B cell (primary cell): ENCODE results near the gene PPM1N. TPM values are rescaled to one million over a fixed set of nuclear protein-coding genes. Genes with fewer than 3 reads are reported as not detected.

ENCODE experiments used
- ATAC-seq: fragments of 200-7000 bp; cut with Tn5 transposase; one replicate; pipeline ENCODE4 v1.10.0; 2021; ENCODE audit warnings: low read depth, mild to moderate bottlenecking, moderate number of reproducible peaks, moderate library complexity
- CTCF ChIA-PET: fragments of 350-600 bp; sonication (Branson Sonifier 250); formaldehyde crosslinking; loops from one replicate; lab custom pipeline; 2021; ENCODE audit warnings: antibody characterized with exemption, inconsistent platforms; lab: Charles Lee
- POLR2A ChIA-PET: fragments of 350-600 bp; sonication (Branson Sonifier 250); formaldehyde crosslinking; loops from one replicate; lab custom pipeline; 2021; ENCODE audit warnings: antibody characterized with exemption; lab: Charles Lee
- DNase-seq: peaks from one replicate; pipeline ENCODE4 v3.0.0; 2013
- H2AFZ ChIP-seq: 2 replicates; pipeline ENCODE4 v1.6.1; 2012; ENCODE audit warnings: mild to moderate bottlenecking, low read depth, low read length; ENCODE audit not compliant: insufficient read depth, poor library complexity, severe bottlenecking
- H3K27ac ChIP-seq, 2 donors: 1 replicate in 1 of 2; 2 replicates in 1 of 2; pipeline ENCODE4 v1.5.1; 2012 to 2013; ENCODE audit warnings: low read length in 2 of 2, mild to moderate bottlenecking in 2 of 2, moderate library complexity in 1 of 2
- H3K27me3 ChIP-seq, 4 experiments: fragments of 200-600 bp in 1 of 4; sonication (generic) in 1 of 4; replicated peaks in 1 of 4; 1 replicate in 2 of 4; 2 replicates in 2 of 4; pipeline versions ENCODE4 v1.6.1 to v1.7.0; 2013 to 2016; ENCODE audit warnings: low read length in 3 of 4, mild to moderate bottlenecking in 2 of 4, mixed read lengths in 1 of 4, moderate library complexity in 1 of 4; ENCODE audit not compliant: insufficient read depth in 4 of 4, control insufficient read depth in 3 of 4; ENCODE audit errors: control extremely low read depth in 1 of 4
- H3K36me3 ChIP-seq, 2 experiments: replicated peaks in 1 of 2; 1 replicate in 1 of 2; 2 replicates in 1 of 2; pipeline versions ENCODE4 v1.6.1 to v1.7.1; 2013; ENCODE audit warnings: low read length in 1 of 2; ENCODE audit not compliant: insufficient read depth in 2 of 2, control insufficient read depth in 1 of 2; ENCODE audit errors: control extremely low read depth in 1 of 2, extremely low read depth in 1 of 2
- H3K4me1 ChIP-seq, 2 donors: fragments of 200-600 bp in 1 of 2; sonication (generic) in 1 of 2; 1 replicate in 1 of 2; 2 replicates in 1 of 2; pipeline versions ENCODE4 v1.5.1 to v1.6.1; 2013 to 2017; ENCODE audit warnings: low read length in 2 of 2; ENCODE audit not compliant: control insufficient read depth in 2 of 2, insufficient read depth in 2 of 2
- H3K4me2 ChIP-seq: replicated peaks from 2 replicates; pipeline ENCODE3; 2012; ENCODE audit warnings: mild to moderate bottlenecking, low read depth, low read length; ENCODE audit not compliant: poor library complexity, severe bottlenecking
- H3K4me3 ChIP-seq, 5 experiments: fragments of 200-600 bp in 1 of 5; sonication (generic) in 1 of 5; 1 replicate in 3 of 5; 2 replicates in 2 of 5; pipeline versions ENCODE4 v1.5.1 to v1.7.0; 2011 to 2016; ENCODE audit warnings: low read length in 4 of 5, mild to moderate bottlenecking in 4 of 5, low read depth in 2 of 5, control low read depth in 1 of 5, moderate library complexity in 1 of 5; ENCODE audit not compliant: insufficient read depth in 1 of 5; ENCODE audit errors: control extremely low read depth in 1 of 5, extremely low read depth in 1 of 5
- H3K79me2 ChIP-seq: fragments of 200-600 bp; sonication (generic); one replicate; pipeline ENCODE4 v1.6.0; 2016; ENCODE audit warnings: low read length; ENCODE audit not compliant: control insufficient read depth, insufficient read depth
- H3K9ac ChIP-seq: fragments of 200-600 bp; sonication (generic); 2 replicates; pipeline ENCODE4 v1.6.1; 2017; ENCODE audit warnings: mild to moderate bottlenecking, low read length, moderate library complexity
- H3K9me3 ChIP-seq, 3 donors: one replicate each; pipeline versions ENCODE4 v1.6.1 to v1.7.1; 2013; ENCODE audit warnings: low read length in 2 of 3; ENCODE audit not compliant: control insufficient read depth in 2 of 3, insufficient read depth in 1 of 3; ENCODE audit errors: control extremely low read depth in 1 of 3
- H4K20me1 ChIP-seq: 2 replicates; pipeline ENCODE4 v1.6.0; 2012; ENCODE audit warnings: mild to moderate bottlenecking, low read length; ENCODE audit not compliant: insufficient read depth, control insufficient read depth, poor library complexity, severe bottlenecking
- H3K27ac Mint-ChIP-seq: one replicate; pipeline ENCODE4 v1.8.0; 2021; ENCODE audit warnings: mixed read lengths
- H3K27me3 Mint-ChIP-seq: one replicate; pipeline ENCODE4 v1.8.0; 2021; ENCODE audit warnings: mixed read lengths
- H3K4me1 Mint-ChIP-seq: one replicate; pipeline ENCODE4 v1.8.0; 2021; ENCODE audit warnings: mixed read lengths
- H3K4me3 Mint-ChIP-seq: one replicate; pipeline ENCODE4 v1.8.0; 2021; ENCODE audit warnings: mixed read lengths
- H3K9me3 Mint-ChIP-seq: one replicate; pipeline ENCODE4 v1.8.0; 2022; ENCODE audit warnings: mixed read lengths; ENCODE audit not compliant: insufficient read depth
- EZH2 ChIP-seq: IDR thresholded peaks from 2 replicates; pipeline ENCODE4 v1.6.1; 2012; ENCODE audit warnings: borderline replicate concordance, low read depth, mild to moderate bottlenecking, moderate library complexity, low read length; ENCODE audit not compliant: insufficient read depth, poor library complexity, severe bottlenecking
- WGBS: methylation state at CpG from one replicate; pipeline ENCODE4 v1.1.5; 2013; ENCODE audit warnings: missing lambda C conversion rate; ENCODE audit not compliant: insufficient coverage; 5-methylcytosine and 5-hydroxymethylcytosine counted together
- intact Hi-C: fragments of 100-400 bp; cut with micrococcal nuclease; formaldehyde crosslinking; loops from one replicate; pipeline ENCODE4 v1.10.0; 2022
- polyA plus RNA-seq: library from polyadenylated mRNA; depleted of rRNA; stranded (reverse); fragments of >200 nt; gene quantifications from 2 replicates; pipeline ENCODE4 v1.2.3, GENCODE V29; 2012
- total RNA-seq, 2 donors: library from RNA; stranded (reverse); fragments of 120-200 nt in 1 of 2; gene quantifications; 1 replicate in 1 of 2; 2 replicates in 1 of 2; pipeline versions ENCODE4 v1.2.3 to v1.2.4, GENCODE V29; 2013 to 2022
- TF ChIP-seq, protein P1 (sequence below): fragments of 200-600 bp; IDR thresholded peaks from one replicate; pipeline ENCODE4 v1.8.0; 2022; ENCODE audit warnings: antibody characterized with exemption, mild to moderate bottlenecking

Gene PPM1N
- total and polyA plus RNA-seq, 2 donors (not counting 1 experiment from before 2014, with no cell fraction given): 2.6 to 6.5 TPM

GRCh38 chr19:45497791-45498190 is 452 bp upstream of the PPM1N start:
- Histone ChIP-seq H2AFZ (no peak overlapping the region), H3K27me3 (peaks cover 0 to 40% (median 20%) of the 10 kb centered on the region in 4 experiments), H3K4me3 (no peak overlapping the region), H3K36me3 (peaks cover 1 to 5% of the 10 kb centered on the region in 2 experiments), H4K20me1 (peaks cover 11% of the 10 kb centered on the region), H3K9me3 (peaks cover 0 to 21% (median 0%) of the 10 kb centered on the region in 3 donors), H3K27ac (no peak overlapping the region), H3K4me1 (peaks cover 38 to 55% of the 10 kb centered on the region in 2 donors), H3K9ac (peak overlapping the region; percentile 40), H3K4me2 (peak overlapping the region; percentile 93), H3K79me2 (peaks cover 5% of the 10 kb centered on the region)
- Mint-ChIP-seq H3K27ac (no peak overlapping the region), H3K4me3 (peak overlapping the region; percentile 83), H3K27me3 (peaks cover 19% of the 10 kb centered on the region), H3K4me1 (peaks cover 55% of the 10 kb centered on the region), H3K9me3 (no peaks in the 10 kb centered on the region)
- POLR2A ChIA-PET: interaction anchor here (1.0 kb wide), 1 partner anchor 17 kb away, joined by 3 read pairs; no protein-coding TSS in a partner anchor
- ATAC-seq: no peak
- intact Hi-C loops: loop anchor here (1.0 kb wide), 3 partner anchors 9 to 87 kb away; partner anchors contain the start of gene OPA3
- WGBS: 36% methylated on average over 14 of the region's 16 CpGs
- TF ChIP-seq EZH2: no peak
- TF ChIP-seq, protein P1, sequence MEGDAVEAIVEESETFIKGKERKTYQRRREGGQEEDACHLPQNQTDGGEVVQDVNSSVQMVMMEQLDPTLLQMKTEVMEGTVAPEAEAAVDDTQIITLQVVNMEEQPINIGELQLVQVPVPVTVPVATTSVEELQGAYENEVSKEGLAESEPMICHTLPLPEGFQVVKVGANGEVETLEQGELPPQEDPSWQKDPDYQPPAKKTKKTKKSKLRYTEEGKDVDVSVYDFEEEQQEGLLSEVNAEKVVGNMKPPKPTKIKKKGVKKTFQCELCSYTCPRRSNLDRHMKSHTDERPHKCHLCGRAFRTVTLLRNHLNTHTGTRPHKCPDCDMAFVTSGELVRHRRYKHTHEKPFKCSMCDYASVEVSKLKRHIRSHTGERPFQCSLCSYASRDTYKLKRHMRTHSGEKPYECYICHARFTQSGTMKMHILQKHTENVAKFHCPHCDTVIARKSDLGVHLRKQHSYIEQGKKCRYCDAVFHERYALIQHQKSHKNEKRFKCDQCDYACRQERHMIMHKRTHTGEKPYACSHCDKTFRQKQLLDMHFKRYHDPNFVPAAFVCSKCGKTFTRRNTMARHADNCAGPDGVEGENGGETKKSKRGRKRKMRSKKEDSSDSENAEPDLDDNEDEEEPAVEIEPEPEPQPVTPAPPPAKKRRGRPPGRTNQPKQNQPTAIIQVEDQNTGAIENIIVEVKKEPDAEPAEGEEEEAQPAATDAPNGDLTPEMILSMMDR: no peak
- no peak for DNase-seq
- CTCF ChIA-PET: interaction anchor here (0.5 to 4.0 kb wide), 7 partner anchors 12 to 450 kb away, joined by 3 to 26 read pairs (median 5); no protein-coding TSS in a partner anchor
